GM21723 (cell line): ENCODE data around the gene ZNF814.
"Not testable (repeated sequence)": the region's sequence is repeated elsewhere in the genome, so short reads cannot be mapped to it uniquely, and the experiment has no call there.

ENCODE experiments used
- ATAC-seq: cut with Tn5 transposase; IDR thresholded peaks from one replicate; pipeline ENCODE4 v1.9.1; 2021; ENCODE audit warnings: mild to moderate bottlenecking, moderate library complexity; ENCODE audit not compliant: unreplicated experiment

The ZNF814 gene

GRCh38 chr19:57867868-57868492, 20.9 kb downstream of the ZNF814 start:
- ATAC-seq, result no peak

DNA sequence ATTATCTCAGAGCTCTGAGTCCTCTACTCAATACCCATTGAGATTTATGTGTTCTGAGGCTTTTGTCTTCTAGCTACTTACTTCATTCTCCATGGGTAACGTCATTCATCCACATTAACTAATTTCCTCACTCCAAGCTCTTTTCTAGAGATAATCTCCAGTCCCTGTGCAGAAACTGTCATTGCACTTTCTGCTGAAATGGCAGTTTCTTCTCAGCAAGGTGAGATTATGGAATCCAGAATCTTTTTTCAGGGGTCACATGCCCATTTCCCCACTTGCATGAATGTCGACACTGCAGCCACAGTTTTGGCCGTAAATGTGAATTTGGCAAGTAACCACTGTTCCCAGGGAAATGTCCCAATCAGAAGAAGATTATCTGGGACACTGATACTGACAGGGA, 26.5 kb downstream of the ZNF814 start:
- ATAC-seq, result not testable (repeated sequence)

DNA sequence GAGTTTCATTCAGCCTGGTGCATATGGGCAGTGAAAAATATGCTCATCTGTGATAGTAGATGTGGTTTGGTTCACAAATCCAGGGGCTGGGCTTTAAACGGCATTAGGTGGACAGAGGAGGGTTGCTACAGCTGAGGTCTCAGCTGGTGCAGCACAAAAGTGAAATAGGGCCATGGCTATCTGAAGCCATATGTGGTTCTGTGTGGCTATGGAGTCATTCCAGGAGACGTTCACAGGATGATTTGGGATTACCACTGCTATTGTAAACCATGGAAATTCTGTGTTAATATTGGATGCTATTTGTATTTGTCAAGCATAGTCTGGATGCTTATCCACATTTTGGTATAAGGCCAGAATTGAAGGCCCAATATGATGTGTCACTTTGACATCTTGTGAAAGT, 34.7 kb downstream of the ZNF814 start:
- ATAC-seq, result not testable (repeated sequence)

GRCh38 chr19:57851812-57852603, 36.8 kb downstream of the ZNF814 start:
- ATAC-seq, result not testable (repeated sequence)

DNA sequence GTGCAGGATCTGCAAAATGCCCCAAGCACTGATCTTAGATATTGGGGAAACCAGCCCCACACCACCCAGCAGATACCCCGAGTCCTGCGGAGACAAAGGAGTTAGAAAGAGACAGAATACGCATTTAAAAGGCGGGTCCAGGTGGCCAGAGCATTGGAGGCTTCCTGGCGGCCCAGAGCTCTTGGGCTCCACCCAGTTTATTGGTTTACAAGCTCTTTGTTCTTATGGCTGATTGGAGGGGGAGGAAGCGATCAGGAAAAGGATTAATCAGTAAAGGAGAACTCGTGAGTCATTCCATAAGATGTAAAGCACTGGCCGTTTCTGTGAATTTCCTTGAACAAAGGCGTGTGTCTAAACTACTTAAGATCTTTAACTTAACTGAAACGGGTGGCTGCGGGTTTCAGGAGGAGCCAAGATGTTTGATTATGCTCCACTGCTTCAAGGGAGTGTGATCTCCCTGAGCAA, 38.3 kb downstream of the ZNF814 start:
- ATAC-seq, result no peak

GRCh38 chr19:57849666-57850473, 39.0 kb downstream of the ZNF814 start, which contains the start of gene ZNF587:
Gene ZNF587, plus strand, starts transcription at chr19:57849859. Its CDS starts 180 bp downstream, at chr19:57850039.
- ATAC-seq, result peak; percentile 90

DNA sequence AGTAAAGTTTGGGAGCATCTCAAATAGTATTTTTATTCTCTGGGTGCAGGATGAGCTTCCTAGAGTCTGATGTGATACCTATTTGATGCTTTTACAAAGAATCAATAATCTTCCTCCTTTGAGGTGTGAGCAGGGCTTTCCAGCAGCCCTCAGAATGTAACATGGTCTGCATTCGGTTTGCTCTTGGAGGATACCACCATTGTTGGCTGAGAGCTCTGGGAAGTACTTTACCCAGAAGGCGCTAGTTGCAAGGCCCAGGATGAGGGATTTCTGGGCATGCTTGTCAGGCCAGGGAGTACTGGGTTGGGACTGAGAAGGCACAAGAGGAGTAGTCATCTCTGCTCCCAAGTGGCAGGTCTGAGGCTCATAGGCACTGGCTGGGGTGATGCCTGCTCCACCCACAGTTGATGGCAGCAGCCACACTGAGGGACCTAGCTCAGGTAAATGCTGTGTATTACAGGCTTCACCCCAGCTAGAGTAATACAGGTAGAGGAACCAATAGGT, 39.6 kb downstream of the ZNF814 start:
- peak; percentile 20 for ATAC-seq

DNA sequence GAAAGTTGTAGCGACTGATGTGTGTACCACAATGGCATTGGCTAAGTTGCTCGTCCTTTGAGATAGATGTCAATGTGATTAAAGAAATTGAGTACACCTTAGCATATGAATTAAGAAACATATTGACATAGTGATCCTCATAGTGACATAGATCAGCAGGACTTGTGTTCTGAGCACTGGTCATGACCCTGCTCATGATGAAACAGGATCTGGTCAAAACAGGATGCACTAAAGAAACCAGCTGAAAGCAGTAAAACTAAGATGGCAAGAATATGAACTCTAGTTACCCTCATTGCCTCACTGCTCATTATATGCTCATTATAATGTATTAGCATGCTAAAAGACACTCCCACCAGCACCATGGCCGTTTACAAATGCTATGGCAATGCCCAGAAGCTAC, 41.7 kb downstream of the ZNF814 start:
- not testable (repeated sequence) for ATAC-seq

- no peak for ATAC-seq
Measured at GRCh38 chr19:57841122-57841763, 47.6 kb downstream of the ZNF814 start.

GRCh38 chr19:57838622-57839191, 50.1 kb downstream of the ZNF814 start:
- not testable (repeated sequence) for ATAC-seq

GRCh38 chr19:57836991-57837390, 51.8 kb downstream of the ZNF814 start:
- ATAC-seq, result not testable (repeated sequence)

- no peak for ATAC-seq
Measured at GRCh38 chr19:57830071-57830602, 58.7 kb downstream of the ZNF814 start, which contains the start of gene ZNF587B. Gene ZNF587B, plus strand, starts transcription at chr19:57830299. Its CDS starts 230 bp downstream, at chr19:57830529.

DNA sequence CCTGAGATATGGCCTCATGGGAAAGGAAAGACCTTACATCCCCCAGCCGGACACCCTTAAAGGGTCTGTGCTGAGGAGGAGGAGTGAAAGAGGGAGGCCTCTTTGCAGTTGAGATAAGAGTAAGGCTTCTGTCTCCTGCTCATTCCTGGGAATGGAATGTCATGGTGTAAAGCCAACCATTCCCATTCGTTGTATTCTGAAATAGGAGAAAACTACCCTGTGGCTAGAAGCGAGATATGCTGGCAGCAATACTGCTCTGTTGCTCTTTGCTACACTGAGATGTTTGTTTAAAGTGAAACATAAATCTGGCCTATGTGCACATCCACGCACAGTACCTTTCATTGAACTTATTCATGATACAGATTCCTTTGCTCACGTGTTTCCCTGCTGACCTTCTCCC, 59.5 kb downstream of the ZNF814 start:
- no peak for ATAC-seq

DNA sequence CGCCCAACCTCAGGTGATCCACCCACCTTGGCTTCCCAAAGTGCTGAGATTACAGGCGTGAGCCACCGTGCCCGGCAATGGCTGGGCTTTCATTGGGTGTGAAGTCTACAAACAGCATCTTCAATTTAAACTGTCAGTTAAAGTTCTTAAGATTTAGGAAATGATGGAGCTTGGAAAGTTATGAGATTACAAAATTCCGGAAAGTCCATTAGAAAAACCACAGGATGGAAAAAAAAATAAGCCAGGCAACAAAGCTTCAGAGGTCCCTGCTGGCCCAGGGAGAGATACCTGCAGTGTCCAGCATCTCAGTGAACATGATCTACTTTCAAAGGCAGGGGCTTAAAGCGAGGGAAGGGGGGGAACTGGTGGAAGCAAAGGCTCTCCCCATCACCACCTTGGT, 63.3 kb downstream of the ZNF814 start:
- ATAC-seq, result no peak

DNA sequence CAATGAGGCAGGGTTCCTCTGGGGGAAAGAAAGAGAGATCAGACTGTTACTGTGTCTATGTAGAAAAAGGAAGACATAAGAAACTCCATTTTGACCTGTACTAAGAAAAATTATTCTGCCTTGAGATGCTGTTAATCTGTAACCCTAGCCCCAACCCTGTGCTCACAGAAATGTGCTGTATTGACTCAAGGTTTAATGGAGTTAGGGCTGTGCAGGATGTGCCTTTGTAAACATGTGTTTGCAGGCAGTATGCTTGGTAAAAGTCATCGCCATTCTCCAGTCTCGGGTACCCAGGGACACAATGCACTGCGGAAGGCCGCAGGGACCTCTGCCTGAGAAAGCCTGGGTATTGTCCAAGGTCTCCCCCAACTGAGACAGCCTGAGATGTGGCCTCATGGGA, 65.2 kb downstream of the ZNF814 start:
- not testable (repeated sequence) for ATAC-seq

GRCh38 chr19:57823155-57823554, 65.7 kb downstream of the ZNF814 start:
- ATAC-seq, result not testable (repeated sequence)

GRCh38 chr19:57821501-57821900, 67.3 kb downstream of the ZNF814 start:
- not testable (repeated sequence) for ATAC-seq

DNA sequence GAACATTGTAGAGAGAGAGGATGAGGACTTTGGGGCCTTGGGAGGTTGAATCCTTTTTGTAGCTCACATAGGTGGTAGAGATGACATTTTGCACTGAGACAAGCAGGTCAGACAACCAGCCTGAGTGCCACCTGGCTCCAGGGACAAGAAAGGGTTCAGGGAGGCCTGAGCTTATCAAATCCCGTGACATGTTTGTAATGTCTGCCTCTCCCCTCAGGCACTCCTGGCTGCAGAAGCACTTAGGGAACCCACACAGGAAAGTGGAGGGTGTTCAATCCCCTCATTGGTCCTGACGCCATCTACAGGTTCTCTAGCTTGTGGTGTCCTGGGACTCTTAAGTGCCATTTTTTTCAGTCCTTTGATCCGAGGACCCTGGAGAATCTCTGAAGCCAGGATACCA, 67.7 kb downstream of the ZNF814 start:
- ATAC-seq, result not testable (repeated sequence)

- no peak for ATAC-seq
Measured at GRCh38 chr19:57820599-57820998, 68.2 kb downstream of the ZNF814 start.
